Tibial nerve (tissue), 3 donors: Measurements from ENCODE around the gene EPB41.

ENCODE experiments used
- CTCF ChIP-seq, 5 experiments: fragments of 200-600 bp in 3 of 5; fragments of 450-650 bp in 2 of 5; sonication (generic) in 3 of 5; IDR thresholded peaks; one replicate each; pipeline ENCODE4 v1.5.1; 2016 to 2019; ENCODE audit warnings: antibody characterized with exemption in 5 of 5, mild to moderate bottlenecking in 3 of 5, moderate library complexity in 2 of 5
- POLR2A ChIP-seq, 2 donors: fragments of 450-650 bp; IDR thresholded peaks; one replicate each; pipeline ENCODE4 v1.6.1; 2017; ENCODE audit warnings: antibody characterized with exemption in 2 of 2, mild to moderate bottlenecking in 2 of 2, moderate library complexity in 2 of 2

DNA sequence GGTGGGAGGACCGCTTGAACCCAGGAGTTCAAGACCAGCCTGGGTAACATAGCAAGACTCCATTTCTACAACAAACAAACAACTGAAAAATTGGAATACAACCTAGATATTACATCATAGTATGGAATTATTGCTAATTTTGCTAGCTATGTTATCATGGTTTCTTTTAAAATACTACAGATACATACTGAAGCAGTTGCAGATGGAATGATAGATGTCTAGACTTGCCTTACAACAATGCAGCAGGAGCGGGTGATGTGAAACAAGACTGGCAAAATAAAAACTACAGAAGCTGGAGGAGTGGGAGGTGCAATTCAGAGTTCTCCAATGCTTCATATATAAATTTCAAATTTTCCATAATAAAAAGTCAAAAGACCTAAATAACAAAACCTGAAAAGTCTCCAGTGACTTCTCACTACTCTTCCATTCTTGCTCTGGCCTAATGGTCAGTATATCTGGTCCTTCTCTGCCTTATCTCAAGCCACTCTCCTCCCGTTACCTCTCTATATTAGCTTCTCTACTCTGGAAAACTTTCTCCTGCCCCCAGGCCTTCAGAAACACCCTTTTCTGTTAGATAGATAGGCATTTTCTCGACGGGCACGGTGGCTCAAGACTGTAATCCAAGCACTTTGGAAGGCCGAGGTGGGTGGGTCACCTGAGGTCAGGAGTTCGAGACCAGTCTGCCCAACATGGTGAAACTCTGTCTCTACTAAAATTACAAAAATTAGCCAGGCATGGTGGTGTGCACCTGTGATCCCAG lies 237.9 kb downstream of the EPB41 start:
- TF ChIP-seq CTCF (IDR thresholded peaks at IDR 0.05) (no peak), POLR2A (IDR thresholded peaks at IDR 0.05) (no peak)
